Frontal cortex (tissue), 4 donors: Measurements from ENCODE around the gene PPOX. TPM values are rescaled to one million over a fixed set of nuclear protein-coding genes. Genes with fewer than 3 reads are reported as not detected.

Experiments used
- DNase-seq, 2 donors: peaks; one replicate each; pipeline ENCODE4 v3.0.0; 2012; ENCODE audit warnings: low spot score in 2 of 2
- FAIRE-seq: peaks from 2 replicates; lab custom pipeline; 2012; peaks lifted over from hg19 to GRCh38; lab: Jason Lieb, UNC
- total RNA-seq: library from RNA; depleted of rRNA; stranded (reverse); fragments of >200 nt; gene quantifications from one replicate; pipeline ENCODE4 v1.2.3, GENCODE V29; 2014
- donor health status: control.
- donor health status: control.
- donor health status: control.

PPOX gene
- total RNA-seq: 26.5 TPM

DNA sequence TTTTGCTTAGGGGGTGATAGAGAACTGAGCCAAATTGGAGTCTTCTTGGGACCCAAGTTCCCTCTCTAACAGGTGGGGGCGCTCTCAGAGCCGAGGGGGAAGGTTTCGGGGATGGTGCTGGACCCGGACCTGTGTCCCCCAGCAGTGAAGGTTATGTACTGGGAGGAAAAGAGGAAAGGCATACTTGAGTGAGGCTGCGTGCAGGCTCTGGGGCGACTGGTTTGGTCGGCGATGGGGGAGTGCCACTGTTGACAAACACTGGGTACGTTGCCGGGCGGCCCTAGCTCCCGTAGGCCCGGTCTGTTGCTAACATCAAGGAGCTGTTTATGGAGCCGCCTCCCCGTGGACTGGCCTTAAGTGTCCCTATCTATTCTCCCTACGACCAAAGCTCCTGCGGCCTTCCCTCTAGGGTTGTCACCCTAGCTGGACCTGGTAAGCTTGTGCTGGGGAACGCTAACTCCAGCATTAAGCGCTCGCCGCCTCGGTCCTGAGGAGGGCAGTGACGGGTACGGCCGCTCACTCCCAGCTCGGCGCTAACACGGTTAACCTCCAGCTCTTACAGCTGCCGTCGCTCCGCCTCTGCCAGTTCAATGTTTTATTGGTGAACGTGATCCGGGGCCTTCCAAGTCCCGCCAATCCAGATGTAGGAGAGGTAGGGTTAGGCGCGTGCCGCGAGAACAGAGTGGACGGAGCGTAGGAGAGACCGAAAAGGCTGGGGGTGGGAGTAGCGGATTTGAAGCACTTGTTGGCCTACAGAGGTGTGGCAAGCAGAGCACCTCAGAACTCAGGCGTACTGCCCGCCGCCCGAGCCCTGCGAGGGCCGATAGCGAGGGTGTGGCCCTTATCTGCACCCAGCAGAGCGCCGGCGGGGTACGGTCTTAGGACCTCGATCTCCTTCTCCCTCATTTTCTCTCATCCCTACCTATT lies at the start of gene PPOX:
Gene PPOX (plus strand): TSS at position 685 of the 927 bp plus-strand sequence. CDS start 422 bp downstream, outside the sequence.
- DNase-seq (peak; percentile 85 to 92), FAIRE-seq (peak; percentile 19)

- no peak for FAIRE-seq
- peak; percentile 85 to 91 for DNase-seq
These were observed 48.3 kb upstream of the PPOX start, which contains the start of the genes NIT1 and PFDN2 for GRCh38 chr1:161117759-161118581. TSS of gene NIT1 (plus strand) at chr1:161118105. CDS start at chr1:161118177, 72 bp downstream. TSS of gene PFDN2 (minus strand) at chr1:161118037. CDS start at chr1:161118026, 11 bp downstream.

GRCh38 chr1:161119092-161119903 lies 46.9 kb upstream of the PPOX start:
- FAIRE-seq (no peak), DNase-seq (peak in 1 of 2 donors; percentile 52)

GRCh38 chr1:161121042-161121650 lies 45.1 kb upstream of the PPOX start:
- no peak for FAIRE-seq
- DNase-seq: no peak

DNA sequence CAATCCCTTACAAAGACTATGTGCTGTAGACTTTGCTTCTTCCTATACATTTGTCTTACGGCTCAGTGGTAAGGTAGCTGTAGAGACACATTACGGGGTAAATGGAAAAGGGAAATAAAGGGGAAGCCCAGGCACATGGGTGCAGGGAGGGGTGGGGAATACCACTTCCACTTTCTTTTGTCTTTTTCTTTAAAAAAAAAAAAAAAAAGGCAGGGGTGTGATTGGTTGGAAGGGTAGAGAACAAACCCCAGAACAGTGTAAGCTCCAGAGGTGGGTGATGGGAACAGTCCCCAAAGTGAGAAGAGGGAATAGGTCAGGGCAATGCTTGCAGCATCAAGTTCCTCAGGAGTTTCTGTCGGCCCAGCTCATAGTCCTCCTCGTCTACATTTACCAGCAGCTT lies 44.4 kb upstream of the PPOX start:
- FAIRE-seq (no peak), DNase-seq (no peak)

DNA sequence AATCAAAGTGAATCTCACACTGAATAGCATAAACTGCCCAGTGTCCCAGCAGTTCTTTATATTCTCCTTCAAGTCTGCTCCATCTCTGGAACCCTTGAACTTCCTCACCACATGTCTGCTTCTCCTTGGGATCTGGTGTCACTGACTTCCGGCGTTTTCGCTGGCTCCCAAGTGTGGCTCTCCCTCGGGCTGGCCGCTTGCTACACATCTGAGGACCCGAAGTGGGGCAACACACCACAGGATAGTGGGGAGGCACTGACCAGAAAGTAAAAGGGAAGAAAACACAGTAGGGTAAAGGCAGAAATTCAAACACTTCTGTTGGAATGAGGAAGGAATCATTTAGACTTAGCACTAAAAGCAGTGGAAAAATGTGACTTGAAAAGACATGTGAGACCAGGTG lies 43.3 kb upstream of the PPOX start:
- no peak for DNase-seq
- no peak for FAIRE-seq

DNA sequence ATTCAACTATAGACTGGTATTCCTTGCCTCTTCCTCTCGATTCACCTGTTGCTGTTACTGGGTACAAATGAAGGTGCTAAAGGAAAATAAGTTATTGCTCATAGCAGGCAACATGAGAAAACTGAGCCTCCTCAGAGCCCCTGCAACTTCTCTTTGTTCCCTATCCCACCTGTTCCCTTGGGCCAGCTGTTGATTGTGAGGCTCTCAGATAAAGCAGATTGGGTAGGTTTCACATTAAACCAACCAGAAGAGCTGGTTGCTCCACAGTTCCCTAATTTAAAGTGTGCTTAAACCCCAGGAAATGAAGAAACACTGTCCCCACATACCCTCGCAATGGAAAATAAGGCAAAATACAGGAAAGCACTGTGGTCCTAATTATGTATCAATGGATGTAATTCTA lies 38.6 kb upstream of the PPOX start:
- no peak for DNase-seq
- FAIRE-seq: no peak

DNA sequence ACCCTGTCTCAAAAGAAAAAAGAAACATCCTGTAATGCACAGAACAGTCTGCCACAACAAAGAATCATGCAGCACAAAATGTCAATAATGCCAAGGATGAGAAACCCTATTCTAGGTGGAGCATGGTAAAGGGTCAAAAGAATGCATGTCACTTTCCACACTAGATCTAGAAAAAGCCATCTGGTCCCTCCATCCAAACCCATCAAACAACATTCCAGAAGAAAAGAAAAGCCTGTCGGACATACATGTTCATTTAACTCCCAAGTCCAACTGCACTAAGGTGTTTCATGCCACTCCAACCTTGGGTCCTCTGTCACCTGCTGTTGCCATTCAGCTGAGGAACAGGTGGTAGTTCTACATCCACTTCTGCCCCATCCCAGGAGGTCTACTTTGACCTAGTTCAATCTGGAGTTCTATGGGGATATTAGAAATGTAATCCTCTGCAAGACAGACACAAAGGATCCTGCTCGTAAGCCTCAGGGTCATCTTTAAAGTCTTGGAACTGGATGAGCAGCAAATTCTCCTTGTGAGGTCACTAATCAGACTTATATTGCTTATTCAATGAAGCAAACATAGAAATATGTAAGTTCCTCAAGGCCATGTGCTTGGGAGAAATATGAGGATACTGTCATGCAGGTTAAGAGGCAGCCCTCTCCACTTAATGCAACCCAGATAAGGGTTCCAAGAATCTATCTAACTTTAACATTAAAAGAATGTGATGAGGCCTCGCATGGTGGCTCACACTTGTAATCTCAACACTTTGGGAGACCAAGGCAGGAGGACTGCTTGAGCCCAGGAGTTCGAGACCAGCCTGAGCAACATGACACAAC lies 37.4 kb upstream of the PPOX start:
- DNase-seq (no peak), FAIRE-seq (no peak)

GRCh38 chr1:161130266-161130665 lies 36.0 kb upstream of the PPOX start:
- DNase-seq: no peak
- no peak for FAIRE-seq

DNA sequence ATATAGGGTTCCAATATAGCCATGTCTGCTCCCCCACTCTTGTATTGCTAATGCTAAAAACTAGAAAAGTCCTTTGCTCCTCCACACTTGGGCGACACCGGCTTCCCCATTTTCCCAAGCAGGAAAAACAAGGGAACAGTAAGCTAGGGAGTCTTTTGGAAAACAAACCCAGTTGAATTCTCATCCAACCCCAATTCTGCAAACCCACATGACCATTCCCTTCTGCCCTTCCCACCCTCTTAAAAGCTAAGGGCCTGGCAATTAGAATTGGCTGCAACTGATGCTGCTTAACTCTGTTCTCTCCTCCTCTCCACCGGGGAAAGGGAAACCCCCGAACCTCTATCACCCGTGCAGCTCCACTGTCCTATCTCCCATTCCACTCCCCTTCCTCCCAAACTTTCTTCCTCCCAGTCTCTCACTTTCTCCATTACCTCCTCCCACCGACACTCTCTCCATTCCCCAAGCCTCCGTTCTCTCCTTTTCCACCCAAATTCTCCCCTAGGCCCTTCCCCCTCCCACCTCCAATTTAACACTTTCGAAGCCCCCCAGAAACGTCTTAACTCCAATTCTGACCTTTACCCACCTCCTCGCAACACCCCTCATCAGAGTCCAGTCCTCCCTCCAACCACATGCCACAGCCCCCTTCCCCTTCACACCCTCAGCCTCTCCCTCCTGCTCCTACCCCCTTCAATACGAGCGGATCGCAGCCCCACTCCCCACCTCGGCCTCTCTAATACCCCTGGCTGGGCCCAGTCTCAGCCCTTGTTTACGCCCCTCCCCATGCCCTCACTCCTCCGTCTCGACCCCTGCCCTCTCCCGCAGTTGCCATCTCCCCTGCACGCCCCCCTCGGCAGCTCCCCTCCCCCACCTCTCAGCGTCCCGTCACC lies 34.5 kb upstream of the PPOX start:
- FAIRE-seq (no peak), DNase-seq (peak; percentile 32 to 49)

GRCh38 chr1:161132410-161133219 lies 33.6 kb upstream of the PPOX start, which contains the start of gene DEDD:
TSS of gene DEDD (minus strand) at chr1:161132667. CDS start at chr1:161124462, 8,205 bp downstream.
- no peak for FAIRE-seq
- peak; percentile 91 to 95 for DNase-seq

DNA sequence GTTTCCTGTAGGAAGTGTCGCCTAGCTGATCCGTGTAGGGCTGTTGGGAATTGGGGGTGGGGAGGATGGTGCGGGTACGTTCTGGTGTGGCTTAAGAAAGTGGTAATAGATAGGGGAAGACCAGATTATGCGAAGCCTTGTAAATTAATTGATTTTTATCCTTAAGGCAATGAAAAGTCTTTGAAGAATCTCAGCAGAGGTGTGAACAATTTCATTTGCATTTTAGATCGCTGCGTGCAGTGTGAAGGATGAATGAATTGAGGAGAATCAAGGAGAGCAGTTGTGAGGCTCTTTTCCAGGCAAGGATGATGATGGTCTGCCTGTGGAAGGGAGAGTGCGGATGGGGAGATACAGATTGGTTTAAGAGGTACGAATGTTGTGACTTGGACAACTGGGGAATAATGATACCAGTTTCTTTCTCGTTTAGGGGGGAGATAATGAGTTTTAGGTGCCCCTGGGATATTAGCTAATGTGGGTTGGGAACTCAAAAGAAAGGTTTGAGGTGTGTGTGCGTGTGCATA lies 32.9 kb upstream of the PPOX start:
- DNase-seq (no peak), FAIRE-seq (no peak)

GRCh38 chr1:161137881-161138280 lies 28.3 kb upstream of the PPOX start:
- FAIRE-seq: no peak
- DNase-seq: no peak

DNA sequence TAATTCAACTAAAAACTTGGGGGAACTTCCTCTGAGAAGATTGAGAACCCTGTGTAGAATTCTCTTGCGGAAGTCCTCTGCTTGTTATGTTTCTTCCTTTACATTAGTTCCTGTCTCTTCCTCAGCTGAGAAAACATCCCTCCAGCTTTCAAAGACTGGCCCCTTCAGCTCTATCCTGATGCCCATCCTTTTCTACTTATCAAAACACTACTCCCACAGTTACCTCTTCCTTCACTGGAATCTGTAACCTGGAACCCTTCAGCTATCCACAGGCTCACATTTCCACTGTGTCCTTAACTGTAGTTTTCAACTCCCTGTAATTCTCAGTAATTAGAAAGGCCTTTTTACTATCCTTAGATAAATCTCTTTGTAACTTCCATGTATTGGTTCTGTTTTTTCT lies 27.8 kb upstream of the PPOX start:
- FAIRE-seq: no peak
- no peak for DNase-seq

DNA sequence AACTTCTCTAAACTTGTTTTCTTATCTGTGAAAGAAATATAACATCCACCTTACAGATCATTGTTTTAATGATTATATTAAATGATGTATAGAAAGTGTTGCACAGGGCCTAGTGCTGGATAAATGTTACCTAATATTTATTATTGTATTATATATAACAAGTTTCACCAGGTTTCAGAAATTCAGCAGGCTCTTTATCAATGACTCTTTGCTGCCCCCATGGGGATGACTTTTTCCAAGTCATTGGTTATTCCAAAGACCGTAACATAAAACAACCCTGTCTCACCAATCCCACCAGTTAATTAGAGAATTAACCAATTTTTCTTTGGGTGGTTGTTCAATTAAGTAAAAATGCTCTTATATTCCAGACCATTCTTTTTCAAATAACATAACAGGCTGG lies 26.5 kb upstream of the PPOX start:
- no peak for DNase-seq

DNA sequence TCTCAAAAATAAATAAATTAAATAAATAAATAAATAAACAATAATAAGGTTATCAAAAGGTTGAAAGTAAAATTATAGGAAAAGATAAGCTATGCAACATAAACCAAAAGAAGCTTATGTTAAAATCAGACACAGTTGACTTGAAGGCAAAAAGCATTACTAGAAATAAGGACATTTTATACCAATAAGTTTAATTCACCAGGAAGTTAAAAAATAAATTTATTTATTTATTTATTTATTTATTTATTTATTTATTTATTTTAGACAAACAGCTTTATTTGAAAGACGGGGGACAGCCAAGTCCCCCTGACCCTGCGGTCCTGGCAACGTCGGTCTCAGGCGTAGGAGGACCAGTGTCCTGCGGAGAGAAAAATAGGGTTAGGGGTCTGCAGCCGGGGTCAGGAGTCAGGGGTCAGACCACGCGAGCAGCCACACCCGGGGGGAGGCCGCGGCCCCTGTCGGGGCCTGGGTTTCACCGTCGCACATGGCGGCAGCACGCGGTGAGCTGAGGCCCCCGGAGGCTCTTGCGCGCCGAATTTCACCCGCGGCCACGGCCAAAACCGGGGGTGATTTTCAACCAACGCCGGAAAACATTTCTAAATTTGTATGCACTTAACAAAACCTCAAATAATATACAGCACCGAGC lies 25.3 kb upstream of the PPOX start:
- no peak for FAIRE-seq
- no peak for DNase-seq

More for the DNA sequence above, 26.5 kb upstream of the PPOX start:
- no peak for FAIRE-seq
